ENCODE data around the gene EBLN1.

- TF ChIP-seq CTCF (IDR thresholded peaks at IDR 0.05; ENCODE audit: insufficient read depth, low read length, poor library complexity, severe bottlenecking) (no peak), EZH2phosphoT487 (conservative IDR thresholded peaks at IDR 0.05; ENCODE audit: low read length) (no peak)
Observed at GRCh38 chr10:22218448-22218847, 633 bp upstream of the EBLN1 start.

Measured in SU-DHL-6 (cell line).